Upper lobe of left lung (tissue), 6 donors: ENCODE results near the gene CRTC1. TPM values are rescaled to one million over a fixed set of nuclear protein-coding genes. Genes with fewer than 3 reads are reported as not detected.
A peak's percentile ranks its signal among the peaks of the same experiment; 100 is the strongest.

ENCODE experiments used
- ATAC-seq, 2 donors: fragments of 200-7000 bp; cut with Tn5 transposase; one replicate each; pipeline ENCODE4 v1.9.1; 2022; ENCODE audit warnings: mild to moderate bottlenecking in 2 of 2, moderate library complexity in 2 of 2; ENCODE audit not compliant: low FRiP score in 2 of 2
- DNase-seq, 2 donors: peaks; one replicate each; pipeline ENCODE4 v3.0.0-alpha.2; 2019 to 2020
- H3K27ac ChIP-seq, 4 donors: fragments of 200-600 bp; sonication (generic); one replicate each; pipeline ENCODE4 v1.5.1; 2016 to 2019
- H3K27me3 ChIP-seq, 4 donors: fragments of 200-600 bp; sonication (generic); one replicate each; pipeline ENCODE4 v1.5.1; 2017 to 2019
- H3K36me3 ChIP-seq, 4 donors: fragments of 200-600 bp; sonication (generic); one replicate each; pipeline ENCODE4 v1.5.1; 2016 to 2019
- H3K4me1 ChIP-seq, 4 donors: fragments of 200-600 bp; sonication (generic); one replicate each; pipeline ENCODE4 v1.5.1; 2018 to 2019
- H3K4me3 ChIP-seq, 4 donors: fragments of 200-600 bp; sonication (generic); one replicate each; pipeline ENCODE4 v1.5.1; 2017 to 2019; ENCODE audit warnings: mild to moderate bottlenecking in 2 of 4, moderate library complexity in 1 of 4
- H3K9me3 ChIP-seq, 4 donors: fragments of 200-600 bp; sonication (generic); one replicate each; pipeline ENCODE4 v1.5.1; 2018 to 2019
- EP300 ChIP-seq, 4 donors: sonication (generic); formaldehyde crosslinking; IDR thresholded peaks; one replicate each; pipeline ENCODE4 v1.5.1; 2017; ENCODE audit warnings: antibody characterized with exemption in 4 of 4, control low read depth in 2 of 4
- POLR2A ChIP-seq, 4 donors: fragments of 450-650 bp; IDR thresholded peaks; one replicate each; pipeline ENCODE4 v1.5.1; 2016 to 2017; ENCODE audit warnings: antibody characterized with exemption in 4 of 4, mild to moderate bottlenecking in 2 of 4
- POLR2AphosphoS5 ChIP-seq, 2 donors: sonication (generic); formaldehyde crosslinking; IDR thresholded peaks; one replicate each; pipeline ENCODE4 v1.5.1; 2017; ENCODE audit warnings: antibody characterized with exemption in 2 of 2
- WGBS, 2 donors: methylation state at CpG; one replicate each; pipeline ENCODE4 v1.1.5; 2017 to 2018; 5-methylcytosine and 5-hydroxymethylcytosine counted together
- total RNA-seq, 6 donors: library from RNA; depleted of rRNA in 4 of 6; stranded (reverse); fragments of >200 nt in 4 of 6; gene quantifications; one replicate each; pipeline versions ENCODE4 v1.1.0 to v1.2.1, GENCODE V29; 2016 to 2021
- TF ChIP-seq, protein P1 (sequence below), 6 experiments: fragments of 450-650 bp in 4 of 6; fragments of 200-600 bp in 2 of 6; sonication (generic) in 2 of 6; IDR thresholded peaks; one replicate each; pipeline ENCODE4 v1.5.1; 2016 to 2019; ENCODE audit warnings: antibody characterized with exemption in 6 of 6
- donor health status: DM: no; HTN: no; CAD: no; lungs with moderate emphysema.
- donor health status: DM: no; HTN: yes; CAD: no; lungs with severe emphysema.

Gene CRTC1
- total RNA-seq, 6 donors from 2014 or later, result 5.9 to 27.2 (median 15.6) TPM

DNA sequence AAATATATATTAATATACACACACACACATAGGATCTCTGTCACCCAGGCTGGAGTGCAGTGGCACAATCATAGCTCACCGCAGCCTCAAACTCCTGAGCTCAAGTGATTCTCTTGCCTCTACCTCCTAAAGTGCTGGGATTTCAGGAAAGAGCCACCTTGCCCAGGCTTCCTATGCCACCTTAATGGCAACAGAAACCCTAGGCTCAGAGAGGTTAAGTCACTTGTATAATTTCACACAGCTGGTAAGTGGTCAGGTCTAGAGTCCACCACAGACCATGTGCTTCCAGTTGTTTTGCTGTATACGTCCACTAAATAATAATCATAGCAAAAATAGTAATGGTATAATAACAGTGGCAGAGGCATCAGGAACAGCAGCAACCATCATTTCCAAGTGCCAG, 147.0 kb downstream of the CRTC1 start:
- ATAC-seq (no peak), DNase-seq (no peak)
- H3K4me3 ChIP-seq, result no peak overlapping the region
- peaks cover 0 to 12% (median 4%) of the 10 kb centered on the region in 4 donors for H3K9me3 ChIP-seq
- WGBS, 2 donors, result 92 to 98% methylated on average over 2 of the region's 2 CpGs
- peaks cover 23 to 35% (median 28%) of the 10 kb centered on the region in 4 donors for H3K4me1 ChIP-seq
- TF ChIP-seq EP300 (IDR thresholded peaks at IDR 0.05) (no peak), POLR2A (IDR thresholded peaks at IDR 0.05) (no peak), POLR2AphosphoS5 (IDR thresholded peaks at IDR 0.05) (no peak)
- TF ChIP-seq, protein P1, sequence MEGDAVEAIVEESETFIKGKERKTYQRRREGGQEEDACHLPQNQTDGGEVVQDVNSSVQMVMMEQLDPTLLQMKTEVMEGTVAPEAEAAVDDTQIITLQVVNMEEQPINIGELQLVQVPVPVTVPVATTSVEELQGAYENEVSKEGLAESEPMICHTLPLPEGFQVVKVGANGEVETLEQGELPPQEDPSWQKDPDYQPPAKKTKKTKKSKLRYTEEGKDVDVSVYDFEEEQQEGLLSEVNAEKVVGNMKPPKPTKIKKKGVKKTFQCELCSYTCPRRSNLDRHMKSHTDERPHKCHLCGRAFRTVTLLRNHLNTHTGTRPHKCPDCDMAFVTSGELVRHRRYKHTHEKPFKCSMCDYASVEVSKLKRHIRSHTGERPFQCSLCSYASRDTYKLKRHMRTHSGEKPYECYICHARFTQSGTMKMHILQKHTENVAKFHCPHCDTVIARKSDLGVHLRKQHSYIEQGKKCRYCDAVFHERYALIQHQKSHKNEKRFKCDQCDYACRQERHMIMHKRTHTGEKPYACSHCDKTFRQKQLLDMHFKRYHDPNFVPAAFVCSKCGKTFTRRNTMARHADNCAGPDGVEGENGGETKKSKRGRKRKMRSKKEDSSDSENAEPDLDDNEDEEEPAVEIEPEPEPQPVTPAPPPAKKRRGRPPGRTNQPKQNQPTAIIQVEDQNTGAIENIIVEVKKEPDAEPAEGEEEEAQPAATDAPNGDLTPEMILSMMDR (IDR thresholded peaks at IDR 0.05), result no peak
- no peaks in the 10 kb centered on the region for H3K27me3 ChIP-seq
- peaks cover 0 to 5% (median 0%) of the 10 kb centered on the region in 4 donors for H3K36me3 ChIP-seq
- no peak overlapping the region for H3K27ac ChIP-seq

DNA sequence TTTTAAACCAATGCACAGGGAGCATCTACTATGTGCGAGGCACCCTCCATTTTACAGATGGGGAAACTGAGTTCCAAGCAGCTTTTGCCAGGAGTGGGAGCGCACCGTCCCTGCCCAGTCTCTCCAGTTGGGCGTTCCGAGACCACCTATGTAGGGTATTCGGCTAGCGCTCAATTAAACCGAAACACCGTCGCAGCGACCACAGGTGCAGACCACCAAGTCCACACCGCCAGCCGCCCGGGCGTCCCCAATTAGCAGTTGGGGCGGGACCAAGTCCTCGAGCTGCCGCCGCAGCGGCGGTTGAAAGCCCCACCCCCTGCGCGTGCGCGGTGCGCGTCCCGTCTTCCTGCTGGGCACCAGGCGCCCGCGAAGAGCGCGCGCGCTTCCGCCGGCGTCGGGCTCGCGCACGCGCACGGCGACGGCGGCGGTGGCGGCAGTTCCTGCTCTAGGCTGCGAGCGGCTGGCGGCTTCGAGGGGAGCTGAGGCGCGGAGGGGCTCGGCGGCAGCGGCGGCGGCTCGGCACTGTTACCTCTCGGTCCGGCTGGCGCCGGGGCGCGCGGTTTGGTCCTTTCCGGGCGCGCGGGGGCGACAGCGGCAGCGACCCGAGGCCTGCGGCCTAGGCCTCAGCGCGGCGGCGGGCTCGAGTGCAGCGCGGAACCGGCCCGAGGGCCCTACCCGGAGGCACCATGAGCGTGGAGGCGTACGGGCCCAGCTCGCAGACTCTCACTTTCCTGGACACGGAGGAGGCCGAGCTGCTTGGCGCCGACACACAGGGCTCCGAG, 148.2 kb downstream of the CRTC1 start, which contains the start of gene UPF1:
UPF1 (plus strand) TSS at position 436 of the 782 bp plus-strand sequence; CDS start at position 687, 251 bp downstream.
- TF ChIP-seq POLR2A (IDR thresholded peaks at IDR 0.05) (peak in 3 of 4 donors; percentile 51 to 93 (median 80)), EP300 (IDR thresholded peaks at IDR 0.05) (no peak), POLR2AphosphoS5 (IDR thresholded peaks at IDR 0.05) (peak; percentile 80 to 84)
- TF ChIP-seq, protein P1 (IDR thresholded peaks at IDR 0.05), result peak in 4 of 6 experiments; percentile 43 to 63 (median 54)
- peak within 1 kb of the TSS; percentile 91 to 98 (median 93) for H3K27ac ChIP-seq
- peaks cover 0 to 10% (median 3%) of the 10 kb centered on the region in 4 donors for H3K9me3 ChIP-seq
- peak within 1 kb of the TSS; percentile 78 to 92 (median 88) for H3K4me3 ChIP-seq
- no peaks in the 10 kb centered on the region for H3K27me3 ChIP-seq
- peaks cover 0 to 5% (median 0%) of the 10 kb centered on the region in 4 donors for H3K36me3 ChIP-seq
- WGBS, 2 donors, result 1 to 20% methylated on average over 1 to 39 of the region's 96 CpGs
- H3K4me1 ChIP-seq, result peaks cover 32 to 47% (median 38%) of the 10 kb centered on the region in 4 donors
- peak; percentile 95 to 100 for DNase-seq
- ATAC-seq, result peak; percentile 83 to 97

Other genes with a start within 250 kb of the CRTC1 start
- 10 to 100 TPM; 14.5 to 55.5 (median 20.0) TPM for gene ISYNA1, start 245.5 kb upstream of the CRTC1 start, total RNA-seq
- gene ELL, start 161.6 kb upstream of the CRTC1 start, total RNA-seq, result 10 to 100 TPM; 19.8 to 66.0 (median 22.4) TPM
- gene FKBP8, start 140.1 kb upstream of the CRTC1 start, total RNA-seq, result 100 to 1,000 TPM; 242 to 450 (median 284) TPM
- gene KXD1, start 125.8 kb upstream of the CRTC1 start, total RNA-seq, result 100 to 1,000 TPM in 3 of 6 donors, 10 to 100 TPM in 3; 69.6 to 333 (median 103) TPM
- gene UBA52, start 111.8 kb upstream of the CRTC1 start, total RNA-seq, result 100 to 1,000 TPM; 127 to 988 (median 458) TPM
- 100 to 1,000 TPM in 1 of 6 donors, 10 to 100 TPM in 5; 83.6 to 114 (median 91.6) TPM for gene REX1BD, start 94.9 kb upstream of the CRTC1 start, total RNA-seq
- 10 to 100 TPM; 15.0 to 54.8 (median 20.0) TPM for gene CRLF1, start 76.9 kb upstream of the CRTC1 start, total RNA-seq
- gene TMEM59L, start 70.8 kb upstream of the CRTC1 start, total RNA-seq, result 1 to 10 TPM in 2 of 6 donors, under 1 TPM in 2, not detected in 2; 0.30 to 2.8 (median 1.0) TPM
- 10 to 100 TPM in 4 of 6 donors, 1 to 10 TPM in 2; 8.1 to 16.1 (median 12.1) TPM for gene KLHL26, start 46.7 kb upstream of the CRTC1 start, total RNA-seq
- gene COMP, start 107.6 kb downstream of the CRTC1 start, total RNA-seq, result 1 to 10 TPM in 4 of 6 donors, not detected in 2; 1.8 to 8.5 (median 4.3) TPM
- 100 to 1,000 TPM in 2 of 6 donors, 10 to 100 TPM in 4; 68.9 to 157 (median 86.3) TPM for gene UPF1, start 148.3 kb downstream of the CRTC1 start, total RNA-seq
- gene CERS1, start 212.5 kb downstream of the CRTC1 start, total RNA-seq, result under 1 TPM in 2 of 6 donors, not detected in 4; 0.20 to 0.30 TPM
- gene COPE, start 235.7 kb downstream of the CRTC1 start, total RNA-seq, result 100 to 1,000 TPM; 124 to 250 (median 191) TPM
- gene DDX49, start 236.0 kb downstream of the CRTC1 start, total RNA-seq, result 10 to 100 TPM; 22.5 to 46.7 (median 40.1) TPM